ENCODE results near the gene CHAD. TPM values are rescaled to one million over a fixed set of nuclear protein-coding genes. Genes with fewer than 3 reads are reported as not detected.
A peak's percentile ranks its signal among the peaks of the same experiment; 100 is the strongest.

The CHAD gene
- total and polyA plus RNA-seq, 2 donors (not counting 1 experiment from before 2014, with no cell fraction given), result 3.5 to 4.4 TPM

GRCh38 chr17:50479522-50480141 lies 11.0 kb upstream of the CHAD start:
- Mint-ChIP-seq H3K4me3 (peak overlapping the region; percentile 92), H3K27me3 (peaks cover 3% of the 10 kb centered on the region), H3K27ac (peak overlapping the region; percentile 88), H3K9me3 (ENCODE audit: insufficient read depth) (no peaks in the 10 kb centered on the region), H3K4me1 (peaks cover 26% of the 10 kb centered on the region)
- DNase-seq (peak; percentile 74), ATAC-seq (ENCODE audit: low read depth) (peak; percentile 39)
- Histone ChIP-seq H2AFZ (ENCODE audit: insufficient read depth, low read depth, low read length, poor library complexity, severe bottlenecking) (peak overlapping the region; percentile 91), H3K9me3 (ENCODE audit: control extremely low read depth in 1 of 3, control insufficient read depth in 2 of 3, insufficient read depth in 1 of 3, low read length in 2 of 3) (no peaks in the 10 kb centered on the region), H3K27ac (ENCODE audit: low read length in 2 of 2) (no peak overlapping the region), H3K4me3 (ENCODE audit: control extremely low read depth in 1 of 5, extremely low read depth in 1 of 5, insufficient read depth in 1 of 5, low read depth in 2 of 5, low read length in 4 of 5) (peak overlapping the region; percentile 78 to 93 (median 91)), H3K4me1 (ENCODE audit: control insufficient read depth in 2 of 2, insufficient read depth in 2 of 2, low read length in 2 of 2) (peaks cover 13 to 22% of the 10 kb centered on the region in 2 donors), H3K27me3 (replicated peaks in 1 of 4; ENCODE audit: control extremely low read depth in 1 of 4, control insufficient read depth in 3 of 4, insufficient read depth in 4 of 4, low read length in 3 of 4) (peaks cover 0 to 7% (median 0%) of the 10 kb centered on the region in 4 experiments), H3K36me3 (replicated peaks in 1 of 2; ENCODE audit: control extremely low read depth in 1 of 2, control insufficient read depth in 1 of 2, extremely low read depth in 1 of 2, insufficient read depth in 2 of 2, low read length in 1 of 2) (peaks cover 3 to 31% of the 10 kb centered on the region in 2 experiments), H3K9ac (ENCODE audit: low read length) (peak overlapping the region; percentile 84), H3K4me2 (replicated peaks; ENCODE audit: low read depth, low read length, poor library complexity, severe bottlenecking) (peak overlapping the region; percentile 87), H4K20me1 (ENCODE audit: control insufficient read depth, insufficient read depth, low read length, poor library complexity, severe bottlenecking) (peaks cover 8% of the 10 kb centered on the region), H3K79me2 (ENCODE audit: control insufficient read depth, insufficient read depth, low read length) (no peaks in the 10 kb centered on the region)
- WGBS (ENCODE audit: insufficient coverage), result 19% methylated on average over 18 of the region's 19 CpGs
- ChIA-PET CTCF (interaction anchor here (0.7 to 2.4 kb wide), 16 partner anchors 19 to 240 kb away, joined by 3 to 45 read pairs (median 4); partner anchors contain the start of genes LRRC59 and LUC7L3), POLR2A (interaction anchor here (0.7 to 2.0 kb wide), 6 partner anchors 12 to 148 kb away, joined by 3 to 9 read pairs (median 5); partner anchors contain the start of genes EME1, LRRC59 and MRPL27)
- intact Hi-C loops (cut with micrococcal nuclease), result loop anchor here (1.0 to 5.0 kb wide), 5 partner anchors 21 to 228 kb away; partner anchors contain the start of gene ANKRD40
- TF ChIP-seq EZH2 (IDR thresholded peaks at IDR 0.05; ENCODE audit: borderline replicate concordance, insufficient read depth, low read depth, low read length, poor library complexity, severe bottlenecking) (no peak), CTCF (IDR thresholded peaks at IDR 0.05) (peak; percentile 49)
